KMS-11 (cell line): ENCODE results near the gene GREB1L.

Experiments
- H2AFZ ChIP-seq: fragments of 200-600 bp; sonication (generic); 2 replicates; pipeline ENCODE4 v1.6.1; 2016; ENCODE audit warnings: antibody characterized with exemption, mixed run types, low read depth
- H3K27ac ChIP-seq: fragments of 200-600 bp; sonication (generic); 2 replicates; pipeline ENCODE4 v1.6.1; 2016; ENCODE audit warnings: mild to moderate bottlenecking, mixed run types
- H3K27me3 ChIP-seq: fragments of 200-600 bp; sonication (generic); 2 replicates; pipeline ENCODE4 v1.6.1; 2017; ENCODE audit warnings: mild to moderate bottlenecking, low read depth, mixed run types, moderate library complexity; ENCODE audit not compliant: insufficient read depth
- H3K36me3 ChIP-seq: fragments of 200-600 bp; sonication (generic); 2 replicates; pipeline ENCODE4 v1.6.1; 2017; ENCODE audit warnings: mild to moderate bottlenecking, mixed run types; ENCODE audit not compliant: insufficient read depth
- H3K4me1 ChIP-seq: fragments of 200-600 bp; sonication (generic); 2 replicates; pipeline ENCODE4 v1.6.1; 2016; ENCODE audit warnings: mild to moderate bottlenecking, low read depth, mixed run types; ENCODE audit not compliant: poor library complexity, severe bottlenecking
- H3K4me2 ChIP-seq: fragments of 200-600 bp; sonication (generic); 2 replicates; pipeline ENCODE4 v1.7.0; 2016; ENCODE audit warnings: mild to moderate bottlenecking, mixed run types
- H3K4me3 ChIP-seq: fragments of 200-600 bp; sonication (generic); IDR thresholded peaks from 2 replicates; pipeline ENCODE4 v1.6.1; 2017; ENCODE audit warnings: low read depth, low read length, mixed read lengths; ENCODE audit not compliant: insufficient read depth
- H3K79me2 ChIP-seq: fragments of 200-600 bp; sonication (generic); 2 replicates; pipeline ENCODE4 v1.6.1; 2016; ENCODE audit warnings: low read depth, mixed run types; ENCODE audit not compliant: insufficient read depth
- H3K9ac ChIP-seq: fragments of 200-600 bp; sonication (generic); 2 replicates; pipeline ENCODE4 v1.6.1; 2016; ENCODE audit warnings: mild to moderate bottlenecking, mixed run types
- H4K20me1 ChIP-seq: fragments of 200-600 bp; sonication (generic); 2 replicates; pipeline ENCODE4 v1.6.1; 2016; ENCODE audit warnings: mild to moderate bottlenecking, mixed run types; ENCODE audit not compliant: insufficient read depth
- CTCF ChIP-seq: fragments of 200-600 bp; sonication (generic); conservative IDR thresholded peaks from 2 replicates; pipeline ENCODE4 v1.6.1; 2017; ENCODE audit warnings: low read depth, mild to moderate bottlenecking, antibody characterized with exemption, low read length, moderate library complexity, mixed read lengths

GREB1L gene

GRCh38 chr18:21468514-21469164 is 226.6 kb downstream of the GREB1L start:
- H2AFZ ChIP-seq = no peak overlapping the region
- no peak overlapping the region for H3K27ac ChIP-seq
- no peak overlapping the region for H3K9ac ChIP-seq
- H3K27me3 ChIP-seq = no peaks in the 10 kb centered on the region
- TF ChIP-seq CTCF = no peak
- H3K4me2 ChIP-seq = no peak overlapping the region
- H3K36me3 ChIP-seq = no peaks in the 10 kb centered on the region
- no peaks in the 10 kb centered on the region for H3K79me2 ChIP-seq
- H4K20me1 ChIP-seq = no peaks in the 10 kb centered on the region
- no peaks in the 10 kb centered on the region for H3K4me1 ChIP-seq
- H3K4me3 ChIP-seq = no peak overlapping the region

- no peaks in the 10 kb centered on the region for H3K27me3 ChIP-seq
- H3K36me3 ChIP-seq = no peaks in the 10 kb centered on the region
- no peak overlapping the region for H2AFZ ChIP-seq
- H4K20me1 ChIP-seq = no peaks in the 10 kb centered on the region
- H3K79me2 ChIP-seq = no peaks in the 10 kb centered on the region
- no peak overlapping the region for H3K4me2 ChIP-seq
- H3K27ac ChIP-seq = no peak overlapping the region
- H3K9ac ChIP-seq = no peak overlapping the region
- H3K4me3 ChIP-seq = no peak overlapping the region
- TF ChIP-seq CTCF = no peak
- H3K4me1 ChIP-seq = no peaks in the 10 kb centered on the region
These were observed 230.7 kb downstream of the GREB1L start for GRCh38 chr18:21472741-21473140.

- Histone ChIP-seq H3K9ac (no peak overlapping the region), H4K20me1 (no peaks in the 10 kb centered on the region), H3K27ac (no peak overlapping the region), H2AFZ (no peak overlapping the region), H3K36me3 (no peaks in the 10 kb centered on the region), H3K4me1 (no peaks in the 10 kb centered on the region), H3K4me3 (no peak overlapping the region), H3K79me2 (no peaks in the 10 kb centered on the region), H3K27me3 (no peaks in the 10 kb centered on the region), H3K4me2 (no peak overlapping the region)
- no peak for TF ChIP-seq CTCF
These were observed 232.6 kb downstream of the GREB1L start for GRCh38 chr18:21474621-21475020.

GRCh38 chr18:21479721-21480120 is 237.7 kb downstream of the GREB1L start:
- H3K4me2 ChIP-seq = no peak overlapping the region
- no peaks in the 10 kb centered on the region for H3K36me3 ChIP-seq
- no peak overlapping the region for H3K27ac ChIP-seq
- no peak for TF ChIP-seq CTCF
- no peak overlapping the region for H3K4me3 ChIP-seq
- H3K4me1 ChIP-seq = peaks cover under 1% of the 10 kb centered on the region
- H3K27me3 ChIP-seq = no peaks in the 10 kb centered on the region
- H2AFZ ChIP-seq = no peak overlapping the region
- H3K9ac ChIP-seq = no peak overlapping the region
- H3K79me2 ChIP-seq = no peaks in the 10 kb centered on the region
- no peaks in the 10 kb centered on the region for H4K20me1 ChIP-seq
